HEK293 (cell line): ENCODE measurements around the gene CRTC1.
"Not testable (repeated sequence)": the region's sequence is repeated elsewhere in the genome, so short reads cannot be mapped to it uniquely, and the experiment has no call there.

Source experiments
- CTCF ChIA-PET: fragments of 350-600 bp; formaldehyde crosslinking; extraction: SDS; loops from one replicate; lab custom pipeline; 2021; ENCODE audit warnings: antibody characterized with exemption; lab: Yijun Ruan, JAX
- POLR2A ChIA-PET: fragments of 300-600 bp; formaldehyde crosslinking; extraction: SDS; loops from one replicate; lab custom pipeline; 2020; ENCODE audit warnings: antibody characterized with exemption, inconsistent platforms; lab: Yijun Ruan, JAX
- H3K27ac ChIP-seq: fragments of 200-500 bp; sonication (Bioruptor generic); 2 replicates; pipeline ENCODE4 v1.5.1; 2014; ENCODE audit warnings: low read depth, low read length, control low read depth, inconsistent platforms; ENCODE audit errors: extremely low read depth
- H3K36me3 ChIP-seq, 2 experiments: fragments of 200-500 bp in 1 of 2; sonication (Bioruptor generic) in 1 of 2; 1 replicate in 1 of 2; 2 replicates in 1 of 2; pipeline ENCODE4 v1.5.1; 2014 to 2017; ENCODE audit warnings: inconsistent platforms in 2 of 2, low read length in 2 of 2; ENCODE audit not compliant: control insufficient read depth in 2 of 2, insufficient read depth in 1 of 2
- H3K4me1 ChIP-seq: fragments of 200-500 bp; sonication (Bioruptor generic); 2 replicates; pipeline ENCODE4 v1.5.1; 2014; ENCODE audit warnings: mild to moderate bottlenecking, low read length, inconsistent platforms; ENCODE audit not compliant: control insufficient read depth, insufficient read depth
- H3K4me3 ChIP-seq: 2 replicates; pipeline ENCODE4 v1.5.1; 2011; ENCODE audit warnings: low read depth, mild to moderate bottlenecking, control low read depth, low read length, moderate library complexity
- H3K9me3 ChIP-seq: fragments of 200-500 bp; sonication (Bioruptor generic); 2 replicates; pipeline ENCODE4 v1.5.1; 2014; ENCODE audit warnings: low read depth, low read length, inconsistent platforms; ENCODE audit not compliant: control insufficient read depth, insufficient read depth
- BCL11A ChIP-seq: fragments of 450-650 bp; formaldehyde crosslinking; IDR thresholded peaks from 2 replicates; pipeline ENCODE4 v1.5.1; 2016; ENCODE audit warnings: low read depth, missing biosample characterization, missing genetic modification characterization
- GLIS1 ChIP-seq: fragments of 450-650 bp; formaldehyde crosslinking; IDR thresholded peaks from 2 replicates; pipeline ENCODE4 v1.5.1; 2016; ENCODE audit warnings: missing biosample characterization, missing genetic modification characterization
- HOXD13 ChIP-seq: sonication (generic); formaldehyde crosslinking; IDR thresholded peaks from 2 replicates; pipeline ENCODE4 v1.8.0; 2022; ENCODE audit warnings: missing genetic modification reagents, borderline replicate concordance
- KLF16 ChIP-seq: fragments of 450-650 bp; formaldehyde crosslinking; IDR thresholded peaks from 2 replicates; pipeline ENCODE4 v1.5.1; 2017; ENCODE audit warnings: missing biosample characterization, missing genetic modification characterization
- OVOL3 ChIP-seq: fragments of 450-650 bp; formaldehyde crosslinking; IDR thresholded peaks from 2 replicates; pipeline ENCODE4 v1.5.1; 2016; ENCODE audit warnings: missing biosample characterization, missing genetic modification characterization
- ZBTB21 ChIP-seq: fragments of 450-650 bp; formaldehyde crosslinking; IDR thresholded peaks from 2 replicates; pipeline ENCODE4 v1.5.1; 2017; ENCODE audit warnings: missing biosample characterization, missing genetic modification characterization
- ZBTB8A ChIP-seq: fragments of 450-650 bp; formaldehyde crosslinking; IDR thresholded peaks from 2 replicates; pipeline ENCODE4 v1.5.1; 2016; ENCODE audit warnings: missing biosample characterization, missing genetic modification characterization
- ZFP3 ChIP-seq: fragments of 450-650 bp; formaldehyde crosslinking; IDR thresholded peaks from 2 replicates; pipeline ENCODE4 v1.5.1; 2016; ENCODE audit warnings: low read depth, missing biosample characterization, missing genetic modification characterization
- ZNF112 ChIP-seq: fragments of 450-650 bp; formaldehyde crosslinking; IDR thresholded peaks from 2 replicates; pipeline ENCODE4 v1.5.0; 2017; ENCODE audit warnings: missing biosample characterization, missing genetic modification characterization
- ZNF292 ChIP-seq: fragments of 450-650 bp; formaldehyde crosslinking; IDR thresholded peaks from 2 replicates; pipeline ENCODE4 v1.5.1; 2016; ENCODE audit warnings: low read depth, missing biosample characterization, missing genetic modification characterization, borderline replicate concordance
- ZNF404 ChIP-seq: fragments of 450-650 bp; formaldehyde crosslinking; IDR thresholded peaks from 2 replicates; pipeline ENCODE4 v1.5.1; 2017; ENCODE audit warnings: missing biosample characterization, missing genetic modification characterization
- ZNF660 ChIP-seq: fragments of 450-650 bp; IDR thresholded peaks from 2 replicates; pipeline ENCODE4 v1.5.1; 2018; ENCODE audit warnings: missing biosample characterization, mild to moderate bottlenecking, missing genetic modification characterization
- ZNF664 ChIP-seq: fragments of 450-650 bp; formaldehyde crosslinking; IDR thresholded peaks from 2 replicates; pipeline ENCODE4 v1.5.1; 2016; ENCODE audit warnings: missing biosample characterization, missing genetic modification characterization
- ZNF768 ChIP-seq: fragments of 450-650 bp; formaldehyde crosslinking; IDR thresholded peaks from 2 replicates; pipeline ENCODE4 v1.5.1; 2018; ENCODE audit warnings: missing biosample characterization, mild to moderate bottlenecking, missing genetic modification characterization
- ZNF791 ChIP-seq: fragments of 450-650 bp; formaldehyde crosslinking; IDR thresholded peaks from 2 replicates; pipeline ENCODE4 v1.5.1; 2016; ENCODE audit warnings: missing biosample characterization, missing genetic modification characterization
- TF ChIP-seq, protein P1 (sequence below): fragments of 450-650 bp; formaldehyde crosslinking; IDR thresholded peaks from 2 replicates; pipeline ENCODE4 v1.5.1; 2016; ENCODE audit warnings: missing biosample characterization, missing genetic modification characterization
- TF ChIP-seq, protein P2 (sequence below): fragments of 450-650 bp; formaldehyde crosslinking; IDR thresholded peaks from 2 replicates; pipeline ENCODE4 v1.5.1; 2017; ENCODE audit warnings: missing biosample characterization, missing genetic modification characterization
- TF ChIP-seq, protein P3 (sequence below): fragments of 450-650 bp; formaldehyde crosslinking; IDR thresholded peaks from 2 replicates; pipeline ENCODE4 v1.5.1; 2016; ENCODE audit warnings: missing biosample characterization, missing genetic modification characterization

Gene CRTC1

DNA sequence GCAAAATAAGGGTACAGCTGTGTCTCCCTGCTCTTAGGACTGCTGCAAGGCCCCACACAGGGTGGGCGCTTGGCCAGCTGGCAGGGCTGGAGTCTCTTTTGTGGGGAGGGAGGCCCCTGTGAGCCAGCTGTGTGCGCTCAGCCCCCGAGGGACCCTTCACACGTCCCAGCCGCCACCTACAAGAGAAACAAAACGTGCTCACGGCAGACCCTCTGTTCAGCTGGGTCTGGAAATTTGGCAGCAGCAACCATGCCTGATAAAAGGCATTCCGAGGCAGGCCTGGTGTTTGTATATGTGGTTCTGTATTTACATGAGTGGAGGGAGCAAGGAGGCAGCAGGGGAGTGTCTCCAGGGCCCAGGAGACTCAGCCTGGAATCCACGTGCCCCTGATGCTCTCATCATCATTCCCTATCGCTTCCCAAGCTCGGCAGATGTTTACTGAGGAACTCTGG lies 49.7 kb downstream of the CRTC1 start:
- H3K27ac ChIP-seq = no peak overlapping the region
- H3K4me3 ChIP-seq = no peak overlapping the region
- no peaks in the 10 kb centered on the region for H3K9me3 ChIP-seq
- ChIA-PET POLR2A (no interaction called here), CTCF (interaction anchor here (1.0 kb wide), 1 partner anchor 115 kb away, joined by 3 read pairs; no protein-coding TSS in a partner anchor)
- H3K36me3 ChIP-seq = no peaks in the 10 kb centered on the region
- no peak for TF ChIP-seq ZNF660
- TF ChIP-seq, protein P1, sequence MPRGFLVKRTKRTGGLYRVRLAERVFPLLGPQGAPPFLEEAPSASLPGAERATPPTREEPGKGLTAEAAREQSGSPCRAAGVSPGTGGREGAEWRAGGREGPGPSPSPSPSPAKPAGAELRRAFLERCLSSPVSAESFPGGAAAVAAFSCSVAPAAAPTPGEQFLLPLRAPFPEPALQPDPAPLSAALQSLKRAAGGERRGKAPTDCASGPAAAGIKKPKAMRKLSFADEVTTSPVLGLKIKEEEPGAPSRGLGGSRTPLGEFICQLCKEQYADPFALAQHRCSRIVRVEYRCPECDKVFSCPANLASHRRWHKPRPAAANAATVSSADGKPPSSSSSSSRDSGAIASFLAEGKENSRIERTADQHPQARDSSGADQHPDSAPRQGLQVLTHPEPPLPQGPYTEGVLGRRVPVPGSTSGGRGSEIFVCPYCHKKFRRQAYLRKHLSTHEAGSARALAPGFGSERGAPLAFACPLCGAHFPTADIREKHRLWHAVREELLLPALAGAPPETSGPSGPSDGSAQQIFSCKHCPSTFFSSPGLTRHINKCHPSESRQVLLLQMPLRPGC (tag by site-specific recombination) = no peak
- no peak for TF ChIP-seq ZBTB21
- no peak for TF ChIP-seq ZBTB8A (tag by site-specific recombination)
- peak; percentile 72 for TF ChIP-seq GLIS1 (tag by site-specific recombination)
- no peaks in the 10 kb centered on the region; the same call in 1 of the 2 replicates for H3K4me1 ChIP-seq

DNA sequence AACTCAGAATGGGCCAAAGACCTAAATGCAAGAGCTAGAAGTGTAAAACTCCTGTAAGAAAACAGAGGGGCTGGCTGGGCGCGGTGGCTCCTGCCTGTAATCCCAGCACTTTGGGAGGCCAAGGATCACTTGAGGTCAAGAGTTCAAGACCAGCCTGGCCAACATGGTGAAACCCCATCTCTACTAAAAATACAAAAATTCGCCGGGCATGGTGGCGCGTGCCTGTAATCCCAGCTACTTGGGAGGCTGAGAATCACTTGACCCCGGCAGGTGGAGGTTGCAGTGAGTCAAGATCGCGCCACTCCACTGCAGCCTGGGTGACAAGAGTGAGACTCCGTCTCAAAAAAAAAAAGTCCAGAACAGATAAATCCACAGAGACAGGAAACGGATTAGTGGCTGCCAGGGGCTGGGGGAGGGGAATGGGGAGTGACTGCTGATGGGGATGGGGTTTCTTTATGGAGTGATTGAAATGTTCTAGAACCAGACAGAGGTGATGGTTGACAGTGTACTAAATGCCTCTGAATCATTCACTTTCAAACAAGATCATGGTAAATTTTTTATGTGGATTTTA lies 50.4 kb downstream of the CRTC1 start:
- H3K9me3 ChIP-seq, POLR2A ChIA-PET, H3K36me3 ChIP-seq, H3K4me1 ChIP-seq, H3K4me3 ChIP-seq, H3K27ac ChIP-seq: not testable (repeated sequence)
- CTCF ChIA-PET = interaction anchor here (0.6 kb wide), 1 partner anchor 262 kb away, joined by 3 read pairs; no protein-coding TSS in a partner anchor

DNA sequence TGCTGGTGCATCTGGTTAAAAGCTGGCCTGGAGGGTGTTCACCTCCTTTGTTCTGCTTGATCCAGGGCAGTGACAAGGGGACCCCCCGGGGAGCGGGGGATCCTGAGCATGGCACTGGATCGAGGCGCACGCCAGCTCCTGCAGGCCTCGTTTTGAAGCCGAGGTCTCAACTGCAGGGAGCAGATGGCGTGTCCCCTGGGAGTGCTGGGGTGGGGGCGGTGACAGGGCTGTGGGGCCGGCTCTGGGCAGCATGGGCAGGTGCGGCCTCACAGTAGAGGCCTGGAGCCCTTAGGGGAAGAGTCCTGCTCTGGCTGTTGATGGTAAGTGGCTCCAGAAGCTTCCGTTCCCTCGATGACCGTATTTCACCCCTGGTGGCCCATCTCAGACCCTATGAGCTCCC lies 51.8 kb downstream of the CRTC1 start:
- TF ChIP-seq HOXD13 (CRISPR knock-in tag) (no peak), ZNF404 (tag by site-specific recombination) (no peak), ZFP3 (tag by site-specific recombination) (no peak), ZNF292 (tag by site-specific recombination) (no peak), BCL11A (no peak), KLF16 (tag by site-specific recombination) (no peak), ZNF768 (tag by site-specific recombination) (no peak), OVOL3 (no peak), ZNF664 (tag by site-specific recombination) (no peak), ZNF791 (tag by site-specific recombination) (no peak), ZNF112 (tag by site-specific recombination) (no peak)
- TF ChIP-seq, protein P2, sequence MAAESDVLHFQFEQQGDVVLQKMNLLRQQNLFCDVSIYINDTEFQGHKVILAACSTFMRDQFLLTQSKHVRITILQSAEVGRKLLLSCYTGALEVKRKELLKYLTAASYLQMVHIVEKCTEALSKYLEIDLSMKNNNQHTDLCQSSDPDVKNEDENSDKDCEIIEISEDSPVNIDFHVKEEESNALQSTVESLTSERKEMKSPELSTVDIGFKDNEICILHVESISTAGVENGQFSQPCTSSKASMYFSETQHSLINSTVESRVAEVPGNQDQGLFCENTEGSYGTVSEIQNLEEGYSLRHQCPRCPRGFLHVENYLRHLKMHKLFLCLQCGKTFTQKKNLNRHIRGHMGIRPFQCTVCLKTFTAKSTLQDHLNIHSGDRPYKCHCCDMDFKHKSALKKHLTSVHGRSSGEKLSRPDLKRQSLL = no peak
- TF ChIP-seq, protein P3, sequence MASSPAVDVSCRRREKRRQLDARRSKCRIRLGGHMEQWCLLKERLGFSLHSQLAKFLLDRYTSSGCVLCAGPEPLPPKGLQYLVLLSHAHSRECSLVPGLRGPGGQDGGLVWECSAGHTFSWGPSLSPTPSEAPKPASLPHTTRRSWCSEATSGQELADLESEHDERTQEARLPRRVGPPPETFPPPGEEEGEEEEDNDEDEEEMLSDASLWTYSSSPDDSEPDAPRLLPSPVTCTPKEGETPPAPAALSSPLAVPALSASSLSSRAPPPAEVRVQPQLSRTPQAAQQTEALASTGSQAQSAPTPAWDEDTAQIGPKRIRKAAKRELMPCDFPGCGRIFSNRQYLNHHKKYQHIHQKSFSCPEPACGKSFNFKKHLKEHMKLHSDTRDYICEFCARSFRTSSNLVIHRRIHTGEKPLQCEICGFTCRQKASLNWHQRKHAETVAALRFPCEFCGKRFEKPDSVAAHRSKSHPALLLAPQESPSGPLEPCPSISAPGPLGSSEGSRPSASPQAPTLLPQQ (tag by site-specific recombination) = no peak
- Histone ChIP-seq H3K4me1 (no peaks in the 10 kb centered on the region; the same call in 1 of the 2 replicates), H3K9me3 (no peaks in the 10 kb centered on the region), H3K4me3 (no peak overlapping the region), H3K27ac (no peak overlapping the region), H3K36me3 (no peaks in the 10 kb centered on the region)
- CTCF ChIA-PET = no interaction called here
- POLR2A ChIA-PET = no interaction called here
